Nucleus accumbens (tissue), 56 donors: ENCODE data around the gene WDR6.
A peak's percentile ranks its signal among the peaks of the same experiment; 100 is the strongest.

Experiments
- DNase-seq, 56 donors: peaks; one replicate each; lab custom pipeline; 2025; lab: John Stamatoyannopoulos, UW

The WDR6 gene

GRCh38 chr3:49013113-49013737 lies 6.0 kb downstream of the WDR6 start:
- DNase-seq = no peak

- DNase-seq = no peak
Measured at GRCh38 chr3:49013738-49014660, 6.8 kb downstream of the WDR6 start.

- no peak for DNase-seq
Measured at GRCh38 chr3:49015072-49015471, 7.9 kb downstream of the WDR6 start.

GRCh38 chr3:49015765-49016164 lies 8.6 kb downstream of the WDR6 start:
- no peak for DNase-seq

- no peak for DNase-seq
Measured at GRCh38 chr3:49016414-49017228, 9.4 kb downstream of the WDR6 start.

- no peak for DNase-seq
Measured at GRCh38 chr3:49017229-49017970, 10.2 kb downstream of the WDR6 start.

- peak in 47 of 56 donors; percentile 15 to 80 (median 55) for DNase-seq
Measured at GRCh38 chr3:49017971-49018706, 10.9 kb downstream of the WDR6 start, which contains the start of gene DALRD3. Gene DALRD3 (minus strand): TSS chr3:49018580. CDS start chr3:49018564, 16 bp downstream.

GRCh38 chr3:49018707-49019006 lies 11.5 kb downstream of the WDR6 start:
- DNase-seq = no peak

- no peak for DNase-seq
Measured at GRCh38 chr3:49019941-49020329, 12.7 kb downstream of the WDR6 start.

GRCh38 chr3:49020330-49021212 lies 13.4 kb downstream of the WDR6 start:
- DNase-seq = peak in 5 of 56 donors; percentile 28 to 57 (median 52)

- peak; percentile 73 to 98 (median 95) for DNase-seq
Measured at GRCh38 chr3:49021213-49021812, 14.1 kb downstream of the WDR6 start.

- peak in 54 of 56 donors; percentile 67 to 94 (median 82) for DNase-seq
Measured at GRCh38 chr3:49021813-49022687, 14.9 kb downstream of the WDR6 start, which contains the start of gene NDUFAF3. Gene NDUFAF3 (plus strand): TSS chr3:49022121. CDS start chr3:49022145, 24 bp downstream.

GRCh38 chr3:49022688-49023171 lies 15.5 kb downstream of the WDR6 start:
- DNase-seq = no peak

- no peak for DNase-seq
Measured at GRCh38 chr3:49023775-49024174, 16.6 kb downstream of the WDR6 start.

- DNase-seq = no peak
Measured at GRCh38 chr3:49024449-49024848, 17.3 kb downstream of the WDR6 start.

GRCh38 chr3:49025005-49025792 lies 18.0 kb downstream of the WDR6 start:
- DNase-seq = no peak
